Effector CD4-positive, alpha-beta T cell (primary cell): ENCODE measurements around the gene ROMO1.
"Not testable (repeated sequence)": the region's sequence is repeated elsewhere in the genome, so short reads cannot be mapped to it uniquely, and the experiment has no call there.

Experiments used
- DNase-seq: peaks from one replicate; pipeline ENCODE4 v3.0.0-alpha.2; 2020

Gene ROMO1

DNA sequence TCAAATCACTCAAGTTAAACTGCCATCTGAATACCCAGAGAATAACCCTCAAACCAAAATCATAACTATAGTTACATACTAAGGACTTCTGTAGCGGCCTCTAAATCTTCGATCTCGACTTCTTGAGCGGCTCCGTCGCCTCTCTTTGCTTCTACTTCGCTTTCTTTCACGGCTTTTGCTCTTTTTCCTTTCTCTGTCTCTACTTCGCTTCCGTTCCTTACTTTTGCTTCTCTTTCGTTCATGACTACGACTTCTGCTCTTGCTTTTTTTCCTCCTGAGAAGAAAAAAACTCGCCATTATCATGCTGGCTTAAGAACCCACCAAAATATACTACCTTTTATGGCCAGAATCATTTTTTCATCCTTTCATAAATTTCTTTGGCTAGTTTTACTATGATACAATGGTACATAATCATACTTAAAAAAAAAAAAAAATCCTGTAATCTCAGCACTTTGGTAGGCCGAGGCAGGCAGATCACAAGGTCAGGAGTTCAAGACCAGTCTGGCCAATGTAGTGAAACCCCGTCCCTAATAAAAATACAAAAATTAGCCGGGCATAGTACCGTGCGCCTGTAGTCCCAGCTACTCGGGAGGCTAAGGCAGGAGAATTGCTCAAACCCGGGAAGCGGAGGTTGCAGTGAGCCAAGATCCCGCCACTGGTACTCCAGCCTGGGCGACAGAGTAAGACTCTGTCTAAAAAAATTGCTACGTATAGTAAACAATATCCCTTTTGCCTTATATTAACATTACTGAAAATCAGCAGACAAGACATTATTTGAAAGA lies 32.8 kb downstream of the ROMO1 start:
- DNase-seq = no peak

DNA sequence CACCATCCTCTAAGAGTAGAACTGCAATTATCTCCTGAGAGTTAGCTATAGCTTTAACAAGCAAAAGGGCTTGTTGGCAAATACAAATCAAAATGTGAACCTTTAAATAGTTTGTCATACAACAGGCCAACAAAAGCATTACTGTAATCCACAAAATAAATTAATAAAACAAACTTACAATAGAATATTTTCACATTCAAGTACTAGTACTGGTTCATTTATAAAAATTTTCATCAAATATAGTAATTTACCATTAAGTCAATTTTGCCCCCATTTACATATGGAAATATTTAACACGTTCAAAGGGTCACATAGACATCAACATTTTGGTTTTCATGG lies 33.4 kb downstream of the ROMO1 start:
- DNase-seq = no peak

DNA sequence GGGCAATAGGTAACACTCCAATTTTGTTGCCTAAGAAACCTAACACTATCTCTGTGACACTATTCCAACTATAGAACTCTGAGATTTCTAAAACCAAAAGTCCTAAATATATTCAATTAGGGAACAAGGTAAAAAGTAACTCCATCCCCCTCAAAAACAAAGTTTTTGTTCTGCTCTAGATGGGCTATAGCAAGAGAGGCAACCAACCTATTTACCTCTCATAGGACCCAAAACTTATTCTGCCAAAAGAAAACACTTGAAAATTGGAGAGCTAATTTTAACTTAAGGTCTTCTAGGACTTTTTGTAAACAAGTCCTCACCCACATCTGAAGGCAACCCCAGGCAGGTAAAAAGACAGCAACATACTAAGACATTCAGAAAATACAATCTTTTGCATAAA lies 35.2 kb downstream of the ROMO1 start:
- DNase-seq = no peak

DNA sequence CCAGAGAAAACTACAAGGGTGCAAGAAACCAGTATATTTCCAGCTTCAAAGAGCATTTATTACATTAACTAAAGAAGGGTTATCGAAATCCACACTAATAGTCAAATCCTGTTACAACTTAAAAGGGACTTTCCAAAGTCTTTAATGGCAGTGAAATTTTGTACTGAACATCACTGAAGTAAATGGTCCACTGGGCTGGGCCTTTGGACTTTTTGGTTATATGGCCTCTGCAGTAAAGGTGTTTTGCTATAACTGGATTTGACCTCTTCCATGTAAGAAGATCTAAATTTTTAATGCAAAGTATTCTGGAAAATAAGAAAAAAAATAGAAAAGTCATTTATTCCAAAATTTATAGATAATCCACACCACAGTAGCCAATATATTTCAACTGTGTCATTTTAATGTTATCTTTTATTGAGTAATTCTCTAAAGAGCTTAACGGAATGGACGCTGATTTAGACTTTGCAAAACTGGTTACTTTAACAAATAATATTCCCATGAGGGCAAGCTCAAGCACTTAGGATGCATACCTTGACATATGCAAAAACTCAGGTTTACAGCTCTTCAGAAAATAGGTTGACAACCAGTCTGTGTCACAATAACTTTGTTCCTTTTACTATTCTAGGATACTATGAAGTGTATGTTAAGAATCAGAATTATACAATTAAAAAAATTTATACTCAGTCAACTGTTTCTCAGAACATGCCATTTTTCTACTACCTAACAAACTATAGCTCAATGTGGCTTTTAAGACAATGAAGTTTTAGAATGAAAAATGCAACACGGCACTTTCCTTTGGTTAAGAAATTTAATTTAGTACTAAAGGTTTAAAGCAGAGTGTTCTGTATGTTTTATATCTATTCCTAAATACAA lies 35.8 kb downstream of the ROMO1 start:
- DNase-seq = no peak

DNA sequence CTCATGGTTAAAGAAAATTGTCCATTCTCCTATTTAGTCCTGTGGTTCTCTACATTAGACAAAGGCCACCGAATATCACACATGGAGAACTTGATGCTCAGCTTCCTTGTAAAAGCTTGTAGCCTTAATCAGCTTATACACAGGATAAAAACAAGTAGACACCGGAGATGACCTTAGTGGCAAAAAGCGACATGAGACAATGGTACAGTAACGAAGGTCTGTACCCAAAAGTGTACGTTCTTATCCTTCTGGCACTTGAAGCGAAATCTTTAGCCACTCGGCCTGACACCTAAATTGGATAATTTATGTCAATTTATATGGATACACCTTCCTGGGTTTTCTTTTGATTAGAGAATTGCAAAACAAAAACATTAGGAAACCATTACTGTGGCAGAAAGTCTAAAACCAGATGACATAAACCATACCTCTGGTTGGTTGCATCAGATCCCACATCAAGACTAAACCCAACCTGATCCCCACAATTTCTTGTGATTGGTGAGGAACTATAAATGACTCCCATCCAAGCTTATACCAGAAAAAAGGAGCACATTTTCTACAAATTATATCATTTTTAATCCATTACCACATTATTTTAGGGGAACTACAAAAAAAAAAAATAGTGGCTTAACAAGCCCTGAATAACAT lies 36.7 kb downstream of the ROMO1 start:
- DNase-seq = no peak

DNA sequence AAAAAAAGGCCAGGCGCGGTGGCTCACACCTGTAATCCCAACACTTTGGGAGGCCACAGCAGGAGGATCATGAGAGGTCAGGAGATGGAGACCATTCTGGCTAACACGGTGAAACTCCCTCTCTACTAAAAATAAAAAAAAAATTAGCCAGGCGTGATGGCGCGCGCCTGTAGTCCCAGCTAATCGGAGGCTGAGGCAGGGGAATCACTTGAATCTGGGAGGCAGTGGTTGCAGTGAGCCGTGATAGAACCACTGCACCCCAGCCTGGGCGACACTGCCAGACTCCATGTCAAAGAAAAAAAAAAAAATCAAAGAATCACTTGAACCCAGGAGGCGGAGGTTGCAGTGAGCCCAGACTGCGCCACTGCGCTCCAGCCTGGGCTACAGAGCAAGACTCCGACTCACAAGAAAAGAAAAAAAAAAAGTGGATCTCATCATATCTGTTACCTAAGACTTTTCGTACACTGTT lies 38.7 kb downstream of the ROMO1 start:
- no peak for DNase-seq

DNA sequence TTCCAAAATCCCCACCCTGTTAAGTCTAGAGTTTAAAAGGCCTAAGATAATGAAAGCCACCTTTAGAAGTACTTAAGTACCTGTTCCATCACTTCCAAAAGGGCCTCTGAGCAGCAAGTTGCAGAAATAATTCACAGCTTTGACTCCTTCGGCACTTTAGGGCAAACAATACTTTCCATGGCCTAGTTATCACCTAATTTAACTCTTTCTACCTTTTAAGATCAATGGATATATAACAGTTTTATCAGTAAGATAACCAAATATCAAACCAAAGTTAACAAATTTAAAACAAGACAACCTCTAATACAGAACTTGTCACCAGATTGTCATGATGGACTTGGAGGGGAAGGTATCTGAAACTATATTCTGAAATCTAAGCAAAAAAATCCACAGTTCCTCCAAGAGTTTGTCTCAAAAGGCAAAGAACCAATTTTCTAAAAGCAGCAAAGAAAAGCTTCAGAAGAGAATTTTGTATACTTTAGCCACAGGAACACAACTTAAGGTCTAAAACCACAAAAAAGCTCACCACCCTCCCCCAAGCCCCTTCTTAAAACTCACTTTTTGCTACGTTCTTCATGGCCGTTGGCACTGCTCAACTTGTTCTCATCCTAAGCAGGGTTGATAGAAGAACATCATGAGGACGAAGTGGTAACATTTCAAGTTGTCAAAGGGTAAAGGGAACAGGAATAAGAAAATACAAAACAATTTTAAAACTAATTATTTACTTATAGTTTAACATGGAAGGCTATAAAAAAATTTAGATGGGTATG lies 39.4 kb downstream of the ROMO1 start:
- DNase-seq = no peak

DNA sequence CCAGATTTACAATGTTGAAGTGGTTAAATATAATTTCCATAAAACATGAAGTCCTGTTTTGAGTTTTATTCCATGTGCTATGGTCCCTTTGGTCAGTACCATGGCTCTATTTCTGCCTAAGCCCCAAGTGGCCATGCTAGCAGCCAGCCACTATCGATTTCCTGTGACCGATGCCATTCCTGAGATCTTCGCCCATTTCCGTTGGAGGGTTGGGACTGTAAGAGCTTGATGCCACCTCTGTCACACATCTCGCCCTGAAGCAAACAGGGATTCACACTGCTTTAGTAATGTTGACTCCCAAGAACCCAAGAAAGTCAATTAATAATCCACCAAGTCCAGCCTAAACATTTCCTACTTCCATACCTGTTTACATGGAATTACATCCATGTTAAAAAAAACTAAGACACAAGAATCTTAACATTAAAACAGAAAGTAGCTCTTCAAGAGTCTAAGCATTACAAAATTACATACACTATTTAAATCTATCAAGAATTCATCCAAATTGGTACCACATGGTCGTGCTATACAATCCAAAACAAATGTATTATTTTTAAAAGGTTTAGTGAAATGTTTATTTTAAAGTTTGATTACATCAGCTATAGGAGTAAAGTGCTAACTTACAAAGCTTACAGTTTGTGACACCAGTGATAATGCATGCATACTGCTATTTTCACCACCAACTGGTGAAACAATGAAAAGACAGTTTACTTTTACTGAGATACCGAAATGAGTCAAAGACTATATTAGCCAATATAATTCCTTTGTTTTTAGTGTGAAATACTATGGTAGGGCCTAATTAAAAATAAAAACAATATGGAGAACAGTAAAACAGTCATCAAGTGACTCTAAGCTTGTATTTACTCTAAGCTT lies 40.3 kb downstream of the ROMO1 start:
- DNase-seq = no peak

DNA sequence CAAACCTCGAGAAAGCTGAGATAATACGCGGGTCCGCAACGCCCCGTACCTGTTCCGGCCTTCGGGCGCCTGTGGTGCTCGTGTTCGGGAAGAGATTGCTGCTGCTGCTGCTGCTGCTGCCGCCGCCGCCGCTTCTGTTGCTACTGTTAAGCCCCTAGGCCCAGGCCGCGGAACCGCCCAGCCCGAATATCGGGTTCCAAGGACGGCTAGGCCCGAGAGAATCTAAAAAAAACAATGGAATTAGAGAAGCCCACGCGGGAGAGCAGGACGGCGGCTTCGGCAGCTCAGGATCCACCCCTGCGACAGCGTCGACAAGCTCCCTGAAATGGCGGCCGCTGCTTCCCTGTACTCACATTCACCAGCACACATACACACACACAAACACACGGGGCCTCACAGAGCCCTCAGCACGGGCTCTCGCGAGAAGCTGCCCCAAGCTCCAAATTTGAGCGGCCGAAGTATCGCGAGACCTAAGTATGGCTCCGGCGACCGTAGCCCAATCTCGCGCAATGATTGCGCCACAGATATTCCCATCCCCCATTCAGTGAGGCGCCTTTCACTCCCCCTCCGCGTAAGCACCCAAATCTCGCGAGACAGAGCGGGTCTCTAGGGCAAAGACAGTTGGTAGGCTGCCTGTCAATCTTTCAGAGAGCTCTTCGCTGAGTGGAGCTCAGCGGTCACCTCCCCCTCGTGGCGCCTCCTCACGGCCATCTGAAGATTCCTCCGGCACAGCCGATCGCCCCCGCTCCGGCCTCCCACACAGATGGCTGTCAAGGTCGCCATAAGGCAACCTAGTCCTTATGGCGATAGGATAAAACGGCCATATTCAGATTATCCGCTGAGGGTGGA lies 42.9 kb downstream of the ROMO1 start, which contains the start of gene RBM39:
Gene RBM39 (minus strand): TSS at position 369 of the 849 bp plus-strand sequence. CDS start 1,386 bp downstream, outside the sequence.
- DNase-seq = peak; percentile 100

DNA sequence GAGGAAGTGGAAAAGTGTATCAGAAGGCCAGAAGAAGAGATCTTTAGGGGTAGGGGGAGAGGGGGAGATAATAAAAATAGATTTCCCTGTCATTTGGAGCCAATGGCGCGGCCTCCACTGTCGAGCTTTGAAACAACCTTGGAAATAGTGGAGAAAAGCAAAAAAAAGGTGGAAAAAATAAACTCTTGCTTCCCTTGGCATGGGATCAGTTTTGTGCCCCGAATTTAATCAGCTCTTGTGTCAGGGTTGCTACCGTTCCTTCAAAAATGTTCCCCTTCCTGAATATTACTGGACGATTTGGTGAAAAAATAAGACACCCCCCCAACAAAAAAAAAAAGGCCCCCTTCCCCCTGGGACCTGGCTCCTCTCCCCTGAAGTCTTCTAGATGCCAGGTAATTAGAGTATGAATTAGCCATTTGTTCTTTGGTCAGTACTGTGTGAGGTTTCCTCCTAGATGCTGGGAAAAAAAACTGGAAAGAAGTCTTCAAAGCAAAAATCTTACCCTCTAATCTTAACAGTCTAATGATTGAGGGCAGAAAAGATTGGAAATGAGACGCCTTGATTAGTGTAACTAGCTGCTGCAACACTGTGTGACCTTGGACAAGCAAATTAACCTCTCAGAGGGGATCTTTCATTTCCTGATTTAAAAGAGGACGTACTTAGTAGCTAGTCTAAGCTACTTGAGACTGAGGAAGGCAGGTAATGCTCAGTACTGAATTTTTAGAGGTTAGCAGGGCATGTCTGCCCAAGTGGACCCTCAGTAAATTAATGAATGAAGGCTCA lies 43.7 kb downstream of the ROMO1 start:
- DNase-seq = no peak

DNA sequence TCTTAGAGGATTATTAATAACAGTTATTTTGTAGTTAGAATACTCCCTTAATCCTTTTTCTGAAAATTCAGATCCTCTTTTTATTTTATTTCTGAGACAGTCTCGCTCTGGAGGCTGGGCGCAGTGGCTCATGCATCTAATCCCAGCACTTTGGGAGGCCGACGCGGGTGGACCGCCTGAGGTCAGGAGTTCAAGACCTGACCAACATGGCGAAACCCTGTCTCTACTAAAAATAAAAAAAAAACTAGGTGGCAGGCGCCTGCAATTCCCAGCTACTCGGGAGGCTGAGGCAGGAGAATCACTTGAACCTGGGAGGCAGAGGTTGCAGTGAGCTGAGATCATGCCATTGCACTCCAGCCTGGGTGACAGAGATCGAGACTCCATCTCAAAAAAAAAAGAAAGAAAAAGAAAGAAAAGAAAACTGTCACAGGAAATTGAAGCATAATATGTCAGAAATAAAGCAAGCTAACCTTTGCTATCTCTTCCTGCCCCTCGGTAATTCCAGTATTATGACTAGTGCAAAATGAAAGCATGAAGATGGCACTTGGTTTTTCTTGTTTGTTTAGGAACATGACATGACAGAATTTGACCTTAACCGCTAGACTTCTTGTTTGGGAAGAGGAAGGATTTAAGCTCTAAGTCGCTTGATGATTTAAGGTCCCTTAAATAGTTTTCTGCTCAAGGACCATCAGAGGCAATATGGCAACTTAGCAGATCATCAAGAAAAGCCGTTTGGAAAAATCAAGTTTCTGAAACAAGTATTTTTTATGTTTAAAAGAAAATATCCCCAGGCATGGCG lies 44.7 kb downstream of the ROMO1 start:
- DNase-seq = no peak

DNA sequence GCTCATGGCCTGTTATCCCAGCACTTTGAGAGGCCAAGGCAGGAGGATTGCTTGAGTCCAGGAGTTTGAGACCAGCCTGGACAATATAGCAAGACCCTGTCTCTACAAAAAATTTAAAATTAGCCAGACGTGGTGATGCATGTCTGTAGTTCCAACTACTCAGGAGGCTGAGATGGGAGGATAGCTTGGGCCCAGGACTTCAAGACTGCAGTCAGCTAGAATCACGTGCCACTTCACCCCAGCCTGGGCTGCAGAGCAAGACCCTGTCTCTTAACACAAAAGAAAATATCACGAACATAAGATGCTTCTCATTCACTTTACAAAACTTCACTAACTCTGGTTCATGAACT lies 45.3 kb downstream of the ROMO1 start:
- DNase-seq = not testable (repeated sequence)
